CD4-positive, alpha-beta T cell treated with Interferon alpha-2 for 1 hour (primary cell): ENCODE measurements around the gene PEX14.

ENCODE experiments used
- DNase-seq, 2 donors: peaks; one replicate each; pipeline ENCODE4 v3.0.0-alpha.2; 2020 to 2022

PEX14 gene

GRCh38 chr1:10653370-10654125 lies 178.8 kb downstream of the PEX14 start:
- no peak for DNase-seq

DNA sequence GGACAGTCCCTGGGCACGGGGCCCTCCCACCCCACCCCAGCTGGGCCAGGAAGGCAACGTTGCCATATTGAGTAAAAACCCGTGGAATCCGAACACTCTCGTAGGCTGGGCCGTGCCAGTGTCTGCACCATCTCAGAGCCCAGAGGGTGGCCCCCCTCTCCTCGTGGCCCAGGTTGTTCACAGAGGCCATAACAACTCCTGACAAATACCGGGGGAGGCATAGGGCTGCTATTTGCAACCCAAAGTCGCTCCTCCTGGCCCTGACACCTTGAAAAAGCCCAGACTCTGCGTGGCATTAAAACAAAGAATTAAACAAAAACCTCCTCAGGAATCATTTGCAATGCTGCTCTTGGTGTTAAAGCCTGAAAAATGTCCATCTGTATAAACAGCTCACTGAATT lies 180.3 kb downstream of the PEX14 start:
- DNase-seq, result no peak

DNA sequence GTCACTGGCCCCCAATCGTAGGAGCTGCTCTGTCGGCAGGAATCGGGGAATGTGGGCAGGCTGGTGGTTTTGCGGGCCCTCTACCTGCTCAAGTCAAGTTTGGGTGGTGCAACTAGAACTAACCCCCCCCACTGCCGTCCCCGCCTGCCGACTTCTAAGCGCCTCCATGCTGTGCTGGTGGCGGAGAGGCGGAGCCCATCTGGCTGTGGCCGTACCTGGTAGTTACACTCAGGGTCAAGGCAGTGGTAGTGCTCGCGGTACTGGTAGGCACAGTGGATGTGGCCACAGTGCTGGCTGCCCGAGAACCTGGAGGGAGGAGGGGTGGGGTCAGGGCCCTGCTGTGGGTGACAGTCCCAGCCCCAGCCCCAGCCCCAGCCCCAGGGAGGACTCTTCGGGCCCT lies 181.7 kb downstream of the PEX14 start:
- no peak for DNase-seq

DNA sequence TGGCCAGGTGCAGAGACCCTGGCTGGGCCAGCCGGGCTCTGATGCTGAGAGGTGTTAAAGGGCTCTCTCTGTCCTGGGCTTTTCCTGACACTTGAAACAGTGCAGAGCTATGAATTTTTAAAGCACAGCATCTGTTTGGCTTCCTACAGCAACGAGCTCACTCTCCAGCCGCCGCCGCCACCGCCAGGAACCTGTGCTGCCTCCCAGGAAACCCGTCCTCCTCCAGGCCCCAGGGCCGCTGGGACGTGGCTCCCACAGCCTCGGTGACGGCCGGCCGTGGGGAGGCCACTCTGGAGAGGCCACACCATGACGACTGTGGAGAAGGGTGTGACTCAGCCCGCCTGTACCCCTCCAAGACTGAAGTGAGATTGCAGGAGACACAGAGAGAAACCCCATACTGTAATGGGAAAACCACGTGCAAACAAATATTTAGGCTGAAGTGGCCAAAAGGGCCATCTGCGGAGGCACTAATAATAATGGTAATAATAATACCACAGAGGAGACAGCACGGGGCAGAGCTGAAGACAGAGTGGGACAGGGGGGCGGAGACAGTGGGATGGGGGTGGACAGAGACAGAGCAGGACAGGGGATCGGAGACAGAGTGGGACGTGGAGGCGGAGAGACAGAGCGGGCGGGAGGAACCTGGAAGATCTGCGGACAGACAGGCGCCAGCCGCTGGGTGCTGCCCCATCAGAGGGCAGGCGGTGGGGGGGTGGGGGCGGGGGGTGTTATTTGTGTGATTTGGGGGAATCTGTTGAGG lies 182.5 kb downstream of the PEX14 start:
- DNase-seq, result no peak

- DNase-seq, result no peak
Measured at GRCh38 chr1:10658396-10659066, 183.8 kb downstream of the PEX14 start.

- DNase-seq, result no peak
Measured at GRCh38 chr1:10659218-10659617, 184.5 kb downstream of the PEX14 start.

DNA sequence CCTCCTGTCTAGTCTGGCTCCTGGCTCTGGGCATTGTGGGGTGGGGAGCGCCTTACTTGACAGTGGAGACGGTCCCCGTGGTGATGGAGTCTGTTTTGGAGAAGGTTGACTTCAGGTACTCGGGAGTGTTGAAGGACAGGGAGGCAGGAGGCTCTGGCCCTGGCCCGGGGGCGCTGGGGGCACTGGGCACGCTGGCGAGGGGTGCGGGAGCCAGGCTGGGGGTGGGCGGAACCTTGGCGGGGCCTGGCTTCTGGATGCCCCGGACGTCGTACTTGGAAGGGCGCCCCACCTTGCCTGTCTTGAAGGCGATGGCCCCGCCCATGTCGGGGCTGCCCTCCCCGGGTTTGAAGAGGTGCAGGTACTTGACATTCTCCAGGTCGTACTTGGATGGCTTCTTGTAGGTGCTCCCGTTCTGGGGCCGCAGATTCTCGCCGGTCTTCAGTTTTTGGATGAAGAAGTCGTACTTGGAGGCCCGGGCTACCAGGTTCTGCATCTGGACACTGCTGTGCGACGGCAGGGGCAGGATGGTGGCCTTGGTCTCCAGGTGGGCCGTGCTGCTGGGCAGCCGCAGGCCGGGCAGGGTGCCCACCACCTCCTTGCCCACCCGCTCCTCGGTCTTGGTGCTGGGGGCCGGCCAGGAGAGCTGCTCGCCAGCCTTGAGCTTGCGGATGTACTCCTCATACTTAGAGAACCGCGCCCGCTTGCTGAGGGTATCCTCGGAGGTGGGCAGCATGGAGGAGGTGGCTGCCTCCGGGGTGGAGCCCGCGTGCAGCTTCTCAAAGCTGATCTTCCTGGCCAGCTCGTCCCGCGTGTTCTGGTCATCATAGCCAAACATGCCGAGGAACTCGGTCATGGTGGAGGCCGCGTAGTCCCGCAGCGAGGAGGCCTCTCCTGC lies 185.1 kb downstream of the PEX14 start:
- no peak for DNase-seq

DNA sequence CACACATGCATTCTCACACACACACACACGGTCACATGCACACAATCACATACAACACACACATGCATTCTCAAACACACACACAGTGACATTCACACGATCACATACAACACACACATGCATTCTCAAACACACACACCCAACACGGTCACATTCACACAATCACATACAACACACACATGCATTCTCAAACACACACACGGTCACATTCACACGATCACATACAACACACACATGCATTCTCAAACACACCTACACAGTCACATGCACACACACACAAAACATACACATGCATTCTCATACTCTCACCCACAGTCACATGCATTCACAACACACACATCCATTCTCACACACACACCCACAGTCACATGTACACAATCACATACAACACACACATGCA lies 186.7 kb downstream of the PEX14 start:
- DNase-seq, result no peak

- DNase-seq, result no peak
Measured at GRCh38 chr1:10662090-10662688, 187.4 kb downstream of the PEX14 start.

DNA sequence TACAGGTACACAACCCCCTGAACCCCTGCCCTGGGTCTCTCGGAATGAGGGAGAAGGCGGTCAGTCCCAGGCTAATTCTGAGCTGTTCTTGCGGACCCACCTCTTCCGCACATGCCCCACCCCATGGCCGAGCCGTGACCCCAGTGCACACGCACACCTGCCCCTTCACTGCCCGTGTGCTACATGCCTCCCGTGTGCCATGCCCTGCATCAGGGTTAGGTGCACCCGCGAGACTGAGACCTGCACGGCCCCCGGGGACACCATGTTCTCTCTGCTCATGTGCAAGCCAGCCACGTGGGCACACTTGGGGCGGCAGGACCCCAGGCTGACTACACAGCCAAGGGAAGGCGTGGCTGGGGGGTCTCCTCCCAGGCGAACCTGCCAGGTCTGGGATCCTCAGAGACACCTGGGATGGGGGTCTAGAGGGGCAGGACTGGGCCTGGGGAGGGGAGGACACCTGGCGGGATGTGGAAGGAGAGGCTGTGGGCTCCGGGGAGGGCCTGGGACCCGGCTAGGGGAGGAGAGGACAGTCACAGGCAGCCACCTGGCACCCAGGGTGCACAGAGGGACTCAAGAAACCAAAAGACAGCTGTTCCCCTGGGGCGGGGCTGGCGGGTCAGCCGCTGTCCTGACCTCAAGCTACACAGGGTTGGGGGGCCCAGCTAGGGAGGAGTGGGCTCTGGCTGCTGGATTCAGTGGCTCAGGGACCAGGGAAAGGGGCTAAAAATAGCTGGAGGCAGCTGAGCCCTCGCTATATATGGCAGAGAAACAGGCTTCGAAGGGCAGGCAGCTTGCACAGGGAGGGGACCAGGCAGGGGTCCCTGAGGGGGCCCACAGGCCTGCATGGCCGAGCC lies 188.3 kb downstream of the PEX14 start:
- no peak for DNase-seq

- DNase-seq, result no peak
Measured at GRCh38 chr1:10663678-10664035, 188.9 kb downstream of the PEX14 start.

DNA sequence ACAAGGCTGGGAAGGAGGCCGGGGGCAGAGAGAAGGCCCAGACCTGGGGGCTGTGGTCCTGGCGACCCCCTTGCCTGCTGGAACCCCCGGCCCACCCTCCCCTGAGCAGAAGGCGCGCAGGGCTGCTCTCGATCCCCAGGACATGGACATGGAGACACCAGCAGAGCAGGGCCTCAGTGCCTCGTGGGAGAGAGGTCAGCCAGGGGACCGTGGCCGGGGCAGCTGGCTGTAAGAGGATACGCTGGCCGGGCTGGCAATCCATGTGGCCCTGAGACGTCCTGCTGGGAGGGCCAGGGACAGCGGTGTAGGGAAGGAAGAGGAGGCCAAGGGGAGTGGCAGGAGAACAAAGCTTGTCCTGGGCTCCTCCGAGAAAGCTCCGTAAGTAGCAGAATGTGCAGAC lies 189.5 kb downstream of the PEX14 start:
- no peak for DNase-seq

DNA sequence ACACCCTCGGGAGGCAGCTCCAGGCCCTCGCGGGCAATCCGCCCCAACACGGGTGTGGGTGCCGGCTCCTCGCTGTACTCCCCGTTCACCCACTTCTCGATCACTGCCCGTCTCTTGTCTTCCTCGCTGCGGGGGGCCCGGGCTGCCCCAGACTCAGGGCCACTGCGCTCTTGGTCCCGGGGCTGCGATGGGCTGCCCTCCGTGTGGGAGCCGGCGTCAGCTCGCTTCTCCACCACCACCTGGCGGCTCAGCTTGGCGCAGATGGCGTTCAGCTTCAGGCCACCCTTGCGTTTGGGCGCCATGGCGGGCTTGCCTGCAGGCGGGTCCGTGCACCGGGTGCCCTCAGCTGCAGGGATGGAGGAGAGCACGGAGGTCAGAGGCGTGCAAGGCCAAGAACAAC lies 190.5 kb downstream of the PEX14 start:
- DNase-seq, result no peak

DNA sequence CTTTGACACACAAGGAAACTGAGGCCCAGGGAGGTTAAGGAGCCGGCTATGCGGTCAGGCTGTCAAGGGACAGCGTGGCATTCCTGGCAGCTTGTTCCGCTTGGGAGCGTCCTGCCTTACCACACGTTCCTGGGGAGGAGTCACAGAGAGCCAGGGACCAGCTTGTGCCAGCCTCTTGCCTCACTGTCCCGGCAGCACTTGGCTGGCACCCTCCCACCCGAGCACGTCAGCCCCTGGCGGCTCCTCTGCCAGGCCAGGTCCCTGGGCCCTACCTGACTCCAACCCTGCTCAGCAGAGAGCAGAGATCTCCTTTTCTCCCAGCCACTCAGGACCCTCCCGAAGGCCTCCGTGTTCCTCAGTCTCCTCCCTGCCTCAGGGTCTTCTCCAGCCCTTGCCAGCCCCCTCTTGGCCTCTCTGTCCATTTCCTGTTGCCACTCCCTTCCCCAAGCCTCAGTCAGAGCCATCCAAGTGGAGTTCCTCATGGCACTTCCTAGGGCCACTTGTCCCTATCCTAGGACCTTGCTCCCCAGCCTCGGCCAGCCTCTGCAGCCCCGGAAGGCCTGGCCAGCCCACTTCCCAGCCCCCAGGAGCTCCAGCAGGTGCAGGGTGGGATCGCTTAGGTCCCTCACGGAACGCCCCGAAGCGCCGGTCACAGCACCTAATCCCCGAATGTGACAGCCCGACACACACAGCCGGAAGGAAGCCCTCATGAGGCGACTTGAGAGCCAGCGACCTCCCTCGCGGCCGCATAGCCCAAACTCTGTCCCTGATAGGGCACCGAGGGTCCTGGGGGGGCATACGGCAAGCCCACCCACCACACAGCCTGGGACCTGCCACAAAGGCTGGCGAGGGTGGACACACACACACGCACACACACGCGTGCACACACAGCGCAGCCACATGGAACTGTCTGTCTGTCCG lies 191.4 kb downstream of the PEX14 start:
- no peak for DNase-seq

- no peak for DNase-seq
Measured at GRCh38 chr1:10667861-10668761, 193.4 kb downstream of the PEX14 start.

DNA sequence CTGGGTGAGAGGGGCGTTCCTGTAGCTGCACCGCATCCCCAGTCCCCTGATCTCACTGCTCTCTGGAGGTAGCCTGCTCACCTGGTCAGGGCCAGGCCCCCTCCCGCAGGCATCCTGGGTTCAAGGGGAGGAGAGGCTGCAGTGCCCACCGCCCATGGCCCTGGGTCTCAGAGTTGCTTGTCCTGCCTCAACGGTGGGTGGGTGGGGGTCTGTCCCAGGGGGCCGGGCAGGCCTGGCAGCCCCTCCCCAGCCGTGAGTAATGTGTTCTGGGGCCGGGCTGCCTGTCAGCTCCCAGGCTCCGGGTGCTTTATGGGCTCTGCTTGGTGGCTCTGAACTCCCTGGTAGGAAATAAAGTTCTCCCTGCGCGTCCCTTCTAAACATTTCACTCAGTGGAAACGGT lies 194.8 kb downstream of the PEX14 start:
- DNase-seq, result no peak

DNA sequence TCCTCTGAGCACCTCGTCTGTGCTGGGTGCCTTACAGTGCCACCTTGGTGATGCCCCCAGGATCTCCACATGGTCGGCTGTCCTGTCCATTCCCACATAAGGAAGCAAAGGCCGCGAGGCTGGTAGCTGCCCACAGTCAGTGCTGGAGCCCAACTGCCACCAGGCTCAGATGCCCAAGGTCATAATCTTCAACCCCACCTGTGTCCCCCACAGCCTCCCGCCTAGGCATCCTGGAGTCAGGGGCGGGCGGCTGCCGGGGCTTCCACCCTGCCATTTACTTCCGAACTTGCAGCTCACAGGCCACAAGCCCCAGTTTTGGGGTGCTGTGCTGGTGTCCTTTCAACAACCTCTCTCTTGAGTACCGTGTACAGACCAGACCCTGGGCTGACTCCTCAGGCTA lies 195.4 kb downstream of the PEX14 start:
- DNase-seq, result no peak

DNA sequence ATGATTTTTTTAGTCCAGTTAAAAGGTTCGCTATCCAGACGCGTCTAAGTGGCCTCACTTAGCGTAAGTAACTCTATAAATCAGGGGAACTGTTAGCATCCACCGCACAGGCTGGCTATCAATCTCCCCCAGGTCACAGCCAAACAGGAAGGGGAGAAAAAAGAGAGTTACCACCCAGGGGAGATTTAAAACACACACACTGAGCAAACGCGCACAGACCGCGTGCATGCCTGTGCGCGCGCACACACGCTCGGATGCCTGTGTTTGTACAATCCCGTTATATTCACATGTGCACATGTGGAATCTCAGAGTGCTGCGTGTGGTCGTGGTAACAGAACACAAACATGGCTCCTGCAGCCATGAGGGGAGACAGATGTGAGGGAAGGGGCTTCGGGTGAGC lies 196.3 kb downstream of the PEX14 start:
- DNase-seq, result no peak

DNA sequence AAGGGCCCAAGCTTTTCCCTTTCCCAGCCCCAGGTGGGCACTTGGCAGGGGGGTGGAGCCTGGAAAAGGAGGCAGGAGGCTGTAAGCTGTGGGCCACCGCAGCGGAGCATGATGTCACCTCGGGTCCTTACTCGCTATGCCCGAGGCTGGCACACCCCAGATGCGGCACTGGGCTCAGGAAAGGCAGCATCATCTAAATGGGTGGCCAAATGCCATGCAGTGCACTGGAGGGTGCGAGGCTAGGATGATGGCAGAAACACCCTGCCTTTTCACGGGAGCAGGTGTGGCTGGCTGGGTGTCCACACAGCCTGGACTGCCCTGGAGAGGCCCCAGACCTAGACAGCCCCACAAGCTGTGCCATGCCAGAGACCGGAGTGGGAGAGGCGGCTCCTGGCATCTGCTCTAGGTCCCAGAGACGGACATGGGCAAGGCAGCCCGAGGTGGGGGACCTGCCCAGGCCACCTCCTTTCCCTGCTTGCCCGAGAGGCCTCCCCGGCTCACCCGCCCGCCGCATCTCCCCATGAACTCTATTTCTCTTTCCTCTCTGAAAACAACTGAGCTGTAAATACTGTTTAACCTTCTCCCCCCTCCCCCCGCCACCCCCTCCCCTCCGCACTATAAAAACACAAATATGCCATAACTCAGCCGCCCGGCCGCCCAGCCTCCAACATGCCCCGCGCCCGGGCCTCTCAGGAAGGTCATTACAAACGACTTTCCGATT lies 197.0 kb downstream of the PEX14 start:
- no peak for DNase-seq
